ENCODE measurements around the gene HRG.

The HRG gene

GRCh38 chr3:186665625-186666188, at the start of gene HRG:
TSS of gene HRG (plus strand) at chr3:186666014. CDS start at chr3:186666032, 18 bp downstream.
- Mint-ChIP-seq H3K27me3 (peaks cover 8% of the 10 kb centered on the region), H3K27ac (no peak within 1 kb of the TSS), H3K9me3 (no peaks in the 10 kb centered on the region), H3K36me3 (ENCODE audit: low read depth) (no peaks in the 10 kb centered on the region), H3K4me3 (no peak within 1 kb of the TSS), H3K4me1 (ENCODE audit: low read depth) (peaks cover 12% of the 10 kb centered on the region)

- no peaks in the 10 kb centered on the region for H3K9me3 Mint-ChIP-seq
- H3K4me3 Mint-ChIP-seq, result no peak overlapping the region
- H3K4me1 Mint-ChIP-seq (ENCODE audit: low read depth), result peaks cover 21% of the 10 kb centered on the region
- peaks cover 42% of the 10 kb centered on the region for H3K27me3 Mint-ChIP-seq
- H3K36me3 Mint-ChIP-seq (ENCODE audit: low read depth), result no peaks in the 10 kb centered on the region
- H3K27ac Mint-ChIP-seq, result no peak overlapping the region
Observed at GRCh38 chr3:186616299-186616617, 49.6 kb upstream of the HRG start.

- Mint-ChIP-seq H3K9me3 (no peaks in the 10 kb centered on the region), H3K27me3 (peaks cover 46% of the 10 kb centered on the region), H3K4me1 (ENCODE audit: low read depth) (peaks cover 21% of the 10 kb centered on the region), H3K27ac (peak overlapping the region; percentile 57), H3K4me3 (peak overlapping the region; percentile 65), H3K36me3 (ENCODE audit: low read depth) (no peaks in the 10 kb centered on the region)
Observed at GRCh38 chr3:186617036-186617946, 48.5 kb upstream of the HRG start.

GRCh38 chr3:186618318-186618938, 47.4 kb upstream of the HRG start:
- Mint-ChIP-seq H3K9me3 (no peaks in the 10 kb centered on the region), H3K27ac (no peak overlapping the region), H3K36me3 (ENCODE audit: low read depth) (no peaks in the 10 kb centered on the region), H3K4me3 (no peak overlapping the region), H3K4me1 (ENCODE audit: low read depth) (peaks cover 21% of the 10 kb centered on the region), H3K27me3 (peaks cover 47% of the 10 kb centered on the region)

- Mint-ChIP-seq H3K4me3 (no peak overlapping the region), H3K27me3 (peaks cover 39% of the 10 kb centered on the region), H3K9me3 (no peaks in the 10 kb centered on the region), H3K4me1 (ENCODE audit: low read depth) (peaks cover 15% of the 10 kb centered on the region), H3K36me3 (ENCODE audit: low read depth) (no peaks in the 10 kb centered on the region), H3K27ac (no peak overlapping the region)
Observed at GRCh38 chr3:186619787-186620212, 46.0 kb upstream of the HRG start.

GRCh38 chr3:186620213-186621092, 45.4 kb upstream of the HRG start:
- Mint-ChIP-seq H3K4me3 (no peak overlapping the region), H3K9me3 (no peaks in the 10 kb centered on the region), H3K4me1 (ENCODE audit: low read depth) (peaks cover 12% of the 10 kb centered on the region), H3K27me3 (peaks cover 36% of the 10 kb centered on the region), H3K36me3 (ENCODE audit: low read depth) (no peaks in the 10 kb centered on the region), H3K27ac (no peak overlapping the region)

GRCh38 chr3:186621894-186622650, 43.7 kb upstream of the HRG start:
- Mint-ChIP-seq H3K4me3 (no peak overlapping the region), H3K27me3 (peaks cover 33% of the 10 kb centered on the region), H3K27ac (no peak overlapping the region), H3K4me1 (ENCODE audit: low read depth) (peaks cover 2% of the 10 kb centered on the region), H3K36me3 (ENCODE audit: low read depth) (no peaks in the 10 kb centered on the region), H3K9me3 (no peaks in the 10 kb centered on the region)

GRCh38 chr3:186622651-186623310, 43.0 kb upstream of the HRG start:
- no peaks in the 10 kb centered on the region for H3K4me1 Mint-ChIP-seq (ENCODE audit: low read depth)
- H3K27me3 Mint-ChIP-seq, result peaks cover 26% of the 10 kb centered on the region
- no peaks in the 10 kb centered on the region for H3K9me3 Mint-ChIP-seq
- H3K27ac Mint-ChIP-seq, result no peak overlapping the region
- H3K4me3 Mint-ChIP-seq, result no peak overlapping the region
- H3K36me3 Mint-ChIP-seq (ENCODE audit: low read depth), result no peaks in the 10 kb centered on the region

GRCh38 chr3:186624598-186624997, 41.2 kb upstream of the HRG start:
- H3K36me3 Mint-ChIP-seq (ENCODE audit: low read depth), result no peaks in the 10 kb centered on the region
- H3K4me3 Mint-ChIP-seq, result no peak overlapping the region
- no peak overlapping the region for H3K27ac Mint-ChIP-seq
- no peaks in the 10 kb centered on the region for H3K9me3 Mint-ChIP-seq
- H3K27me3 Mint-ChIP-seq, result peaks cover 20% of the 10 kb centered on the region
- no peaks in the 10 kb centered on the region for H3K4me1 Mint-ChIP-seq (ENCODE audit: low read depth)

- no peaks in the 10 kb centered on the region for H3K36me3 Mint-ChIP-seq (ENCODE audit: low read depth)
- no peaks in the 10 kb centered on the region for H3K9me3 Mint-ChIP-seq
- H3K4me3 Mint-ChIP-seq, result no peak overlapping the region
- peaks cover 20% of the 10 kb centered on the region for H3K27me3 Mint-ChIP-seq
- no peaks in the 10 kb centered on the region for H3K4me1 Mint-ChIP-seq (ENCODE audit: low read depth)
- no peak overlapping the region for H3K27ac Mint-ChIP-seq
Observed at GRCh38 chr3:186625600-186626042, 40.2 kb upstream of the HRG start.

GRCh38 chr3:186626254-186626847, 39.5 kb upstream of the HRG start:
- no peak overlapping the region for H3K4me3 Mint-ChIP-seq
- H3K4me1 Mint-ChIP-seq (ENCODE audit: low read depth), result no peaks in the 10 kb centered on the region
- peaks cover 15% of the 10 kb centered on the region for H3K27me3 Mint-ChIP-seq
- H3K27ac Mint-ChIP-seq, result no peak overlapping the region
- no peaks in the 10 kb centered on the region for H3K36me3 Mint-ChIP-seq (ENCODE audit: low read depth)
- H3K9me3 Mint-ChIP-seq, result no peaks in the 10 kb centered on the region

- Mint-ChIP-seq H3K27ac (no peak overlapping the region), H3K36me3 (ENCODE audit: low read depth) (no peaks in the 10 kb centered on the region), H3K27me3 (peaks cover 7% of the 10 kb centered on the region), H3K9me3 (no peaks in the 10 kb centered on the region), H3K4me3 (no peak overlapping the region), H3K4me1 (ENCODE audit: low read depth) (no peaks in the 10 kb centered on the region)
Observed at GRCh38 chr3:186627852-186628414, 37.9 kb upstream of the HRG start.

- H3K27me3 Mint-ChIP-seq, result peaks cover 4% of the 10 kb centered on the region
- H3K9me3 Mint-ChIP-seq, result no peaks in the 10 kb centered on the region
- H3K4me1 Mint-ChIP-seq (ENCODE audit: low read depth), result no peaks in the 10 kb centered on the region
- H3K27ac Mint-ChIP-seq, result no peak overlapping the region
- no peak overlapping the region for H3K4me3 Mint-ChIP-seq
- H3K36me3 Mint-ChIP-seq (ENCODE audit: low read depth), result no peaks in the 10 kb centered on the region
Observed at GRCh38 chr3:186628756-186629155, 37.1 kb upstream of the HRG start.
